ENCODE results near the gene GAL3ST2.
"Not testable (repeated sequence)": the region's sequence is repeated elsewhere in the genome, so short reads cannot be mapped to it uniquely, and the experiment has no call there.

Gene GAL3ST2

GRCh38 chr2:241769819-241770184, 6.8 kb upstream of the GAL3ST2 start:
- DNase-seq, result no peak

GRCh38 chr2:241770185-241770935, 6.3 kb upstream of the GAL3ST2 start:
- DNase-seq, result no peak

- DNase-seq, result no peak
Observed at GRCh38 chr2:241770936-241771285, 5.7 kb upstream of the GAL3ST2 start.

- peak; percentile 58 for DNase-seq
Observed at GRCh38 chr2:241771286-241772062, 5.1 kb upstream of the GAL3ST2 start.

- no peak for DNase-seq
Observed at GRCh38 chr2:241772063-241772499, 4.5 kb upstream of the GAL3ST2 start.

GRCh38 chr2:241773511-241774418, 2.9 kb upstream of the GAL3ST2 start:
- no peak for DNase-seq

GRCh38 chr2:241774419-241775222, 2.0 kb upstream of the GAL3ST2 start:
- no peak for DNase-seq

- DNase-seq, result no peak
Observed at GRCh38 chr2:241775223-241776177, 1.1 kb upstream of the GAL3ST2 start.

- DNase-seq, result no peak
Observed at GRCh38 chr2:241777170-241777685, 606 bp downstream of the GAL3ST2 start.

GRCh38 chr2:241777686-241778627, 1.3 kb downstream of the GAL3ST2 start:
- DNase-seq, result no peak

- no peak for DNase-seq
Observed at GRCh38 chr2:241780939-241781569, 4.4 kb downstream of the GAL3ST2 start.

GRCh38 chr2:241782053-241782452, 5.4 kb downstream of the GAL3ST2 start:
- not testable (repeated sequence) for DNase-seq

GRCh38 chr2:241788135-241788534, 11.5 kb downstream of the GAL3ST2 start:
- no peak for DNase-seq

- no peak for DNase-seq
Observed at GRCh38 chr2:241788572-241788971, 11.9 kb downstream of the GAL3ST2 start.

- not testable (repeated sequence) for DNase-seq
Observed at GRCh38 chr2:241791385-241791784, 14.8 kb downstream of the GAL3ST2 start.

GRCh38 chr2:241793385-241793784, 16.8 kb downstream of the GAL3ST2 start:
- DNase-seq, result no peak

GRCh38 chr2:241794250-241794823, 17.7 kb downstream of the GAL3ST2 start:
- no peak for DNase-seq
